Measurements from ENCODE around the gene LGR6. TPM values are rescaled to one million over a fixed set of nuclear protein-coding genes. Genes with fewer than 3 reads are reported as not detected.

Gene LGR6
- total and polyA plus RNA-seq, 10 of the 15 experiments (the other 5 are each of a cell fraction or from before 2014, with no cell fraction given) = not detected

DNA sequence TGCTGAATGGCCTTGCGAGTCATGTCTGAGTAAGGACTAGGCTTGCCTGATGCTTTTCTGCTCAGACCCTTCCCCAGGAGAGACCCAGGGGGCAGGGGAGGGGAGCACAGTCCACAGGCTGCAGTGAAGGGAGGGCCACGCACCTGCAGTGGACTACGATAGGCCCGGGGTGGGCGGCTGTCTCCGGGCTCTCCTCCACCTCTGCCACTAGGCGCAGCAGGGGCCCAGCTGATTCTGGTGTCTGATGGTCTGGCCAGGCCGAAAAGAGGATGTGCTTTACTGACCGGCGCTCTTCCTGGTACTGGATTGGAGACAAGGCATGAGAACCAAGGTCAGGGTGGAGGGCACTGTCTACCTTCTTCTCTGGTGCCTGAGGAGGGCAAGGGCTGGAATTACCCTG is 41.2 kb upstream of the LGR6 start:
- H2AFZ ChIP-seq (ENCODE audit: control insufficient read depth, low read depth, low read length) = no peak overlapping the region
- ChIA-PET SMC1A (ENCODE audit: uncharacterized antibody, unreplicated experiment) (interaction anchor here (1.1 to 1.5 kb wide), 2 partner anchors 18 to 27 kb away, joined by 3 read pairs; no protein-coding TSS in a partner anchor), RAD21 (ENCODE audit: unreplicated experiment) (no interaction called here), POLR2A (no interaction called here), CTCF (no interaction called here)
- BruUV-seq (replicated peaks) = no TSS peak
- no peak overlapping the region for H3K9ac ChIP-seq (ENCODE audit: control insufficient read depth, insufficient read depth, low read length)
- peaks cover 4% of the 10 kb centered on the region; the same call in 1 of the 2 replicates for H3K4me1 ChIP-seq (ENCODE audit: control insufficient read depth, insufficient read depth, low read length)
- ATAC-seq (no peak), DNase-seq (ENCODE audit: low read depth, low spot score) (no peak), FAIRE-seq (no peak)
- in situ Hi-C loops (cut with MboI) (no loop called here), intact Hi-C loops (cut with micrococcal nuclease; ENCODE audit: unreplicated experiment) (no loop called here)
- H3K27me3 ChIP-seq (replicated peaks in 1 of 2; ENCODE audit: control insufficient read depth in 2 of 2, insufficient read depth in 2 of 2, low read length in 1 of 2) = no peaks in the 10 kb centered on the region
- H3K4me2 ChIP-seq (ENCODE audit: control insufficient read depth, insufficient read depth) = no peak overlapping the region
- H3K27ac ChIP-seq (ENCODE audit: control insufficient read depth, insufficient read depth) = no peak overlapping the region
- no peak overlapping the region for H3K4me3 ChIP-seq
- TF ChIP-seq DPF2 (IDR thresholded peaks at IDR 0.05) (no peak), STAT1 (conservative IDR thresholded peaks at IDR 0.05) (no peak), TAF1 (IDR thresholded peaks at IDR 0.05; ENCODE audit: borderline replicate concordance, low read depth, low read length) (no peak), MTA3 (IDR thresholded peaks at IDR 0.05; ENCODE audit: borderline replicate concordance, low read length) (no peak), RFX5 (IDR thresholded peaks at IDR 0.05; ENCODE audit: low read depth, low read length) (no peak), ZSCAN29 (IDR thresholded peaks at IDR 0.05) (no peak), MLLT1 (IDR thresholded peaks at IDR 0.05) (no peak), POU2F2 (IDR thresholded peaks at IDR 0.05; ENCODE audit: borderline replicate concordance, low read depth, low read length) (no peak), STAT3 (IDR thresholded peaks at IDR 0.05; ENCODE audit: low read depth, low read length) (no peak), PML (IDR thresholded peaks at IDR 0.05; ENCODE audit: low read length) (no peak), KLF5 (IDR thresholded peaks at IDR 0.05; ENCODE audit: partially characterized antibody) (no peak), CHD4 (IDR thresholded peaks at IDR 0.05) (no peak), SMAD1 (IDR thresholded peaks at IDR 0.05; ENCODE audit: low read depth, partially characterized antibody) (no peak), HCFC1 (IDR thresholded peaks at IDR 0.05; ENCODE audit: low read length) (no peak), CBX3 (IDR thresholded peaks at IDR 0.05; ENCODE audit: borderline replicate concordance, low read depth) (no peak), CREB1 (IDR thresholded peaks at IDR 0.05; ENCODE audit: low read depth) (no peak), ZNF207 (IDR thresholded peaks at IDR 0.05; ENCODE audit: borderline replicate concordance) (no peak), CBX5 (IDR thresholded peaks at IDR 0.05; ENCODE audit: low read depth) (no peak)
- H3K79me2 ChIP-seq (ENCODE audit: control insufficient read depth, insufficient read depth, low read length) = no peaks in the 10 kb centered on the region
- peaks cover 31 to 37% of the 10 kb centered on the region in 2 experiments; a peak in 3 of 4 replicates for H3K36me3 ChIP-seq (ENCODE audit: control insufficient read depth in 2 of 2, insufficient read depth in 2 of 2, low read length in 1 of 2)
- no peaks in the 10 kb centered on the region for H4K20me1 ChIP-seq (ENCODE audit: control insufficient read depth, insufficient read depth)
- 100% methylated on average over 10 of the region's 10 CpGs for whole genome bisulfite sequencing (ENCODE audit: insufficient coverage, insufficient replicate concordance, low lambda C conversion rate, missing lambda C conversion rate)
- no peaks in the 10 kb centered on the region for H3K9me3 ChIP-seq (replicated peaks; ENCODE audit: control insufficient read depth, insufficient read depth, low read length)
